Right atrium auricular region (tissue), 2 donors: ENCODE results near the gene CYTH3. TPM values are rescaled to one million over a fixed set of nuclear protein-coding genes. Genes with fewer than 3 reads are reported as not detected.

ENCODE experiments used
- DNase-seq: peaks from one replicate; pipeline ENCODE4 v3.0.0-alpha.2; 2019; ENCODE audit warnings: low spot score
- H3K27ac ChIP-seq, 2 donors: fragments of 200-600 bp; sonication (generic); 1 replicate in 1 of 2; 2 replicates in 1 of 2; pipeline ENCODE4 v1.5.1; 2016 to 2019
- H3K27me3 ChIP-seq, 2 donors: fragments of 200-600 bp; sonication (generic); one replicate each; pipeline versions ENCODE4 v1.5.1 to v1.6.0; 2017 to 2019
- H3K36me3 ChIP-seq: fragments of 200-600 bp; sonication (generic); one replicate; pipeline ENCODE4 v1.5.1; 2016
- H3K4me1 ChIP-seq, 2 donors: fragments of 200-600 bp; sonication (generic); one replicate each; pipeline versions ENCODE4 v1.5.1 to v1.6.0; 2017 to 2019
- H3K4me3 ChIP-seq, 2 donors: fragments of 200-600 bp; sonication (generic); 1 replicate in 1 of 2; 2 replicates in 1 of 2; pipeline ENCODE4 v1.5.1; 2017 to 2019; ENCODE audit warnings: mild to moderate bottlenecking in 1 of 2, moderate library complexity in 1 of 2
- H3K9me3 ChIP-seq, 2 donors: fragments of 200-600 bp; sonication (generic); one replicate each; pipeline ENCODE4 v1.5.1; 2019
- CTCF ChIP-seq, 2 donors: fragments of 200-600 bp; sonication (generic); IDR thresholded peaks; one replicate each; pipeline ENCODE4 v1.5.1; 2019; ENCODE audit warnings: antibody characterized with exemption in 2 of 2
- total RNA-seq, 2 donors: library from RNA; depleted of rRNA; stranded (reverse); fragments of >200 nt; gene quantifications; one replicate each; pipeline ENCODE4 v1.1.0, GENCODE V29; 2016

CYTH3 gene
- total RNA-seq, 2 donors from 2014 or later = 27.2 to 34.0 TPM

- H3K4me3 ChIP-seq = no peak overlapping the region
- H3K4me1 ChIP-seq = peaks cover 0 to 20% of the 10 kb centered on the region in 2 donors
- no peak overlapping the region for H3K27ac ChIP-seq
- no peaks in the 10 kb centered on the region for H3K27me3 ChIP-seq
- no peaks in the 10 kb centered on the region for H3K36me3 ChIP-seq
- no peak for TF ChIP-seq CTCF (IDR thresholded peaks at IDR 0.05)
- H3K9me3 ChIP-seq = no peaks in the 10 kb centered on the region
- DNase-seq = no peak
Measured at GRCh38 chr7:6210621-6211372, 61.6 kb downstream of the CYTH3 start.

- H3K9me3 ChIP-seq = no peaks in the 10 kb centered on the region
- TF ChIP-seq CTCF (IDR thresholded peaks at IDR 0.05) = no peak
- no peaks in the 10 kb centered on the region for H3K36me3 ChIP-seq
- H3K4me3 ChIP-seq = no peak overlapping the region
- peaks cover 0 to 21% of the 10 kb centered on the region in 2 donors for H3K4me1 ChIP-seq
- no peaks in the 10 kb centered on the region for H3K27me3 ChIP-seq
- no peak for DNase-seq
- peak overlapping the region in 1 of 2 donors; percentile 44 for H3K27ac ChIP-seq
Measured at GRCh38 chr7:6209340-6209739, 63.1 kb downstream of the CYTH3 start.

- H3K4me3 ChIP-seq = no peak overlapping the region
- H3K27ac ChIP-seq = peak overlapping the region in 1 of 2 donors; percentile 44
- DNase-seq = no peak
- H3K9me3 ChIP-seq = no peaks in the 10 kb centered on the region
- H3K4me1 ChIP-seq = peaks cover 0 to 21% of the 10 kb centered on the region in 2 donors
- H3K27me3 ChIP-seq = no peaks in the 10 kb centered on the region
- no peaks in the 10 kb centered on the region for H3K36me3 ChIP-seq
- no peak for TF ChIP-seq CTCF (IDR thresholded peaks at IDR 0.05)
Measured at GRCh38 chr7:6208573-6209328, 63.7 kb downstream of the CYTH3 start.

GRCh38 chr7:6205971-6206660 lies 66.3 kb downstream of the CYTH3 start:
- no peaks in the 10 kb centered on the region for H3K9me3 ChIP-seq
- no peaks in the 10 kb centered on the region for H3K36me3 ChIP-seq
- no peak for DNase-seq
- no peaks in the 10 kb centered on the region for H3K27me3 ChIP-seq
- no peak overlapping the region for H3K4me3 ChIP-seq
- no peak for TF ChIP-seq CTCF (IDR thresholded peaks at IDR 0.05)
- peak overlapping the region in 1 of 2 donors; percentile 21 for H3K27ac ChIP-seq
- peaks cover 0 to 23% of the 10 kb centered on the region in 2 donors for H3K4me1 ChIP-seq

GRCh38 chr7:6203381-6203780 lies 69.0 kb downstream of the CYTH3 start:
- Histone ChIP-seq H3K9me3 (no peaks in the 10 kb centered on the region), H3K4me1 (peaks cover 0 to 40% of the 10 kb centered on the region in 2 donors), H3K4me3 (no peak overlapping the region), H3K27ac (no peak overlapping the region), H3K36me3 (no peaks in the 10 kb centered on the region), H3K27me3 (no peaks in the 10 kb centered on the region)
- DNase-seq = no peak
- TF ChIP-seq CTCF (IDR thresholded peaks at IDR 0.05) = no peak
